ENCODE data around the gene PYCARD.
A peak's percentile ranks its signal among the peaks of the same experiment; 100 is the strongest.

The PYCARD gene

DNA sequence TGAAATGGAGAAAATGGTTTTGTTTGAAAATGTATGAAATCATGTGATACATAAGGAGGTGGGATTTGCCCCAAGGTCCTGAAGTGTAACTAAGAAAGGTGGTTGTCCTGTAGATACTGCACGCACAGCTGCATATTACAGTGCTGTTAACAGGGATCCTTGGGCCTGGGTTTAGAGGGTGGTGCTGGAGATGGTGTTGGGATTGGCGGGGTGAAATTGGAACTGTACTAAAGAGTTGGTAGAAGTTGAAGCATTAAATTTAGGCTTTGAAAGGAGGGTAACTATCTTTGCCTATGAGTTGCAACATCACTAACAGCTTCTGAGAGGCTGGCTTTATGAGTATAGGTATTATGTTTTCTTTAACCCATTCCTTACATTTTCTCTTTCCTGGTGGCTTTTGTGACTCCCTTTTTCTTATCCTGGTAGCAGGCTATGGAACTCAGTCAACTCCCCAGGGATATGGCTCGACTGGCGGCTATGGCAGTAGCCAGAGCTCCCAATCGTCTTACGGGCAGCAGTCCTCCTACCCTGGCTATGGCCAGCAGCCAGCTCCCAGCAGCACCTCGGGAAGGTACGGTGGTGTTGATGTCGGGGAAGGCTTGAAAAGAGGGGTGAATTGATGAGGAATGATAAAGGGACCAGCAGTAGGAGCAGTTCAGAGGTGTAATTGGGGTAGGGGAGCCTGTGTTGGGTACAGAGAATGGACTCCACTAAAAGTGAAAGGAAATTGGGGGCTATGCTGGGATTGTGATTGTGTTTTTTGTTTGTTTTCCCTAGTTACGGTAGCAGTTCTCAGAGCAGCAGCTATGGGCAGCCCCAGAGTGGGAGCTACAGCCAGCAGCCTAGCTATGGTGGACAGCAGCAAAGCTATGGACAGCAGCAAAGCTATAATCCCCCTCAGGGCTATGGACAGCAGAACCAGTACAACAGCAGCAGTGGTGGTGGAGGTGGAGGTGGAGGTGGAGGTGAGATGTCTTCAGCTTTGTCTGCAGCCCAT lies 18.8 kb downstream of the PYCARD start:
- Histone ChIP-seq H3K4me3 (ENCODE audit: severe bottlenecking) (no peak overlapping the region), H3K4me1 (ENCODE audit: insufficient read depth, poor library complexity, severe bottlenecking) (no peaks in the 10 kb centered on the region), H3K27ac (ENCODE audit: poor library complexity, severe bottlenecking) (no peak overlapping the region), H3K36me3 (ENCODE audit: low read depth) (peaks cover 80% of the 10 kb centered on the region), H3K9me3 (ENCODE audit: severe bottlenecking) (no peaks in the 10 kb centered on the region), H3K27me3 (ENCODE audit: insufficient read depth, poor library complexity, severe bottlenecking) (no peaks in the 10 kb centered on the region)
- DNase-seq (ENCODE audit: low spot score) (peak; percentile 21), ATAC-seq (ENCODE audit: low read depth) (no peak)
- TF ChIP-seq, protein P1, sequence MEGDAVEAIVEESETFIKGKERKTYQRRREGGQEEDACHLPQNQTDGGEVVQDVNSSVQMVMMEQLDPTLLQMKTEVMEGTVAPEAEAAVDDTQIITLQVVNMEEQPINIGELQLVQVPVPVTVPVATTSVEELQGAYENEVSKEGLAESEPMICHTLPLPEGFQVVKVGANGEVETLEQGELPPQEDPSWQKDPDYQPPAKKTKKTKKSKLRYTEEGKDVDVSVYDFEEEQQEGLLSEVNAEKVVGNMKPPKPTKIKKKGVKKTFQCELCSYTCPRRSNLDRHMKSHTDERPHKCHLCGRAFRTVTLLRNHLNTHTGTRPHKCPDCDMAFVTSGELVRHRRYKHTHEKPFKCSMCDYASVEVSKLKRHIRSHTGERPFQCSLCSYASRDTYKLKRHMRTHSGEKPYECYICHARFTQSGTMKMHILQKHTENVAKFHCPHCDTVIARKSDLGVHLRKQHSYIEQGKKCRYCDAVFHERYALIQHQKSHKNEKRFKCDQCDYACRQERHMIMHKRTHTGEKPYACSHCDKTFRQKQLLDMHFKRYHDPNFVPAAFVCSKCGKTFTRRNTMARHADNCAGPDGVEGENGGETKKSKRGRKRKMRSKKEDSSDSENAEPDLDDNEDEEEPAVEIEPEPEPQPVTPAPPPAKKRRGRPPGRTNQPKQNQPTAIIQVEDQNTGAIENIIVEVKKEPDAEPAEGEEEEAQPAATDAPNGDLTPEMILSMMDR (IDR thresholded peaks at IDR 0.05; ENCODE audit: poor library complexity, severe bottlenecking), result no peak

- Histone ChIP-seq H3K27me3 (ENCODE audit: insufficient read depth, poor library complexity, severe bottlenecking) (no peaks in the 10 kb centered on the region), H3K9me3 (ENCODE audit: severe bottlenecking) (no peaks in the 10 kb centered on the region), H3K4me3 (ENCODE audit: severe bottlenecking) (peak overlapping the region; percentile 81), H3K27ac (ENCODE audit: poor library complexity, severe bottlenecking) (peak overlapping the region; percentile 77), H3K4me1 (ENCODE audit: insufficient read depth, poor library complexity, severe bottlenecking) (no peaks in the 10 kb centered on the region), H3K36me3 (ENCODE audit: low read depth) (peaks cover 66% of the 10 kb centered on the region)
- ATAC-seq (ENCODE audit: low read depth) (no peak), DNase-seq (ENCODE audit: low spot score) (no peak)
- TF ChIP-seq, protein P1 (IDR thresholded peaks at IDR 0.05; ENCODE audit: poor library complexity, severe bottlenecking), result no peak
Observed at GRCh38 chr16:31182391-31182790, 20.2 kb downstream of the PYCARD start.

GRCh38 chr16:31181102-31181830 lies 21.3 kb downstream of the PYCARD start:
- Histone ChIP-seq H3K4me1 (ENCODE audit: insufficient read depth, poor library complexity, severe bottlenecking) (no peaks in the 10 kb centered on the region), H3K36me3 (ENCODE audit: low read depth) (peaks cover 55% of the 10 kb centered on the region), H3K9me3 (ENCODE audit: severe bottlenecking) (no peaks in the 10 kb centered on the region), H3K27me3 (ENCODE audit: insufficient read depth, poor library complexity, severe bottlenecking) (no peaks in the 10 kb centered on the region), H3K4me3 (ENCODE audit: severe bottlenecking) (peak overlapping the region; percentile 81), H3K27ac (ENCODE audit: poor library complexity, severe bottlenecking) (peak overlapping the region; percentile 77)
- TF ChIP-seq, protein P1 (IDR thresholded peaks at IDR 0.05; ENCODE audit: poor library complexity, severe bottlenecking), result no peak
- ATAC-seq (ENCODE audit: low read depth) (no peak), DNase-seq (ENCODE audit: low spot score) (no peak)

- peaks cover 41% of the 10 kb centered on the region for H3K36me3 ChIP-seq (ENCODE audit: low read depth)
- H3K27ac ChIP-seq (ENCODE audit: poor library complexity, severe bottlenecking), result peak within 1 kb of the TSS; percentile 77
- H3K27me3 ChIP-seq (ENCODE audit: insufficient read depth, poor library complexity, severe bottlenecking), result no peaks in the 10 kb centered on the region
- TF ChIP-seq, protein P1 (IDR thresholded peaks at IDR 0.05; ENCODE audit: poor library complexity, severe bottlenecking), result no peak
- H3K9me3 ChIP-seq (ENCODE audit: severe bottlenecking), result no peaks in the 10 kb centered on the region
- DNase-seq (ENCODE audit: low spot score) (peak; percentile 82), ATAC-seq (ENCODE audit: low read depth) (peak; percentile 60)
- H3K4me1 ChIP-seq (ENCODE audit: insufficient read depth, poor library complexity, severe bottlenecking), result no peaks in the 10 kb centered on the region
- peak within 1 kb of the TSS; percentile 81 for H3K4me3 ChIP-seq (ENCODE audit: severe bottlenecking)
Observed at GRCh38 chr16:31179747-31180459, 22.7 kb downstream of the PYCARD start, which contains the start of gene FUS. FUS (plus strand) TSS chr16:31180139; CDS start chr16:31180215, 76 bp downstream.

Data from RWPE2 (cell line).